ENCODE results near the gene MINPP1. TPM values are rescaled to one million over a fixed set of nuclear protein-coding genes. Genes with fewer than 3 reads are reported as not detected.

MINPP1 gene
- total and polyA plus RNA-seq, 7 donors, result 2.9 to 6.8 (median 4.4) TPM

- ATAC-seq, result no peak
- Histone ChIP-seq H3K36me3 (ENCODE audit: insufficient read depth in 1 of 2, low read depth in 1 of 2) (peaks cover 0 to 74% of the 10 kb centered on the region in 2 donors), H3K27me3 (ENCODE audit: insufficient read depth in 3 of 3, low read length in 2 of 3) (no peaks in the 10 kb centered on the region), H3K27ac (no peak overlapping the region), H3K4me3 (no peak overlapping the region), H3K4me1 (peaks cover 16% of the 10 kb centered on the region), H3K9me3 (no peaks in the 10 kb centered on the region)
- 86 to 92% (median 89%) methylated on average over 3 of the region's 3 CpGs for WGBS, 3 donors
- no peak for DNase-seq
- no peak for TF ChIP-seq CTCF (IDR thresholded peaks at IDR 0.05)
- intact Hi-C loops (cut with DNase I), result no loop called here
Measured at GRCh38 chr10:87510025-87510424, 5.3 kb downstream of the MINPP1 start.

DNA sequence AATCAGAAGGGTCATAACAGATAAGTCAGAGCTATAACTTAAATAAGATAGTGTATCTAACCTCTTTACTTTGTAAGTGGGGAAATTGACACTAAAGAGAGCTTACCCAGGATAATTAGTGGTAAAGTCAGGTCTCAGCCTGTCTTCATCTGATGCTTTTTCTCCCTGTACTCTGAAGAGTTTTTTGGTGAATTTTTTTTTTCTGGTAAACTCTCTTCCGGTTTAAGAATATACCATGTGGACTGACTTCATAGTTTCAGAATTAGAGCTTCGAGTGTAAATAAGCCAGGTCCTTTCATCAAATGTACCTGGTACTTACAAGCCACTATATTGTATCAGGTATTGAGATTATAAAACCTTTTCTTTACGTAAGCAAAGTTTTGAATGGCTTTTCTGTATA lies 6.8 kb downstream of the MINPP1 start:
- H3K4me1 ChIP-seq, result peaks cover 5% of the 10 kb centered on the region
- no peak for DNase-seq
- ATAC-seq, result no peak
- intact Hi-C loops (cut with DNase I), result no loop called here
- no peaks in the 10 kb centered on the region for H3K27me3 ChIP-seq (ENCODE audit: insufficient read depth in 3 of 3, low read length in 2 of 3)
- H3K36me3 ChIP-seq (ENCODE audit: insufficient read depth in 1 of 2, low read depth in 1 of 2), result peaks cover 0 to 81% of the 10 kb centered on the region in 2 donors
- TF ChIP-seq CTCF (IDR thresholded peaks at IDR 0.05), result no peak
- H3K4me3 ChIP-seq, result no peak overlapping the region
- no peaks in the 10 kb centered on the region for H3K9me3 ChIP-seq
- WGBS, 3 donors, result 95 to 97% (median 96%) methylated on average over 3 of the region's 3 CpGs
- no peak overlapping the region for H3K27ac ChIP-seq

DNA sequence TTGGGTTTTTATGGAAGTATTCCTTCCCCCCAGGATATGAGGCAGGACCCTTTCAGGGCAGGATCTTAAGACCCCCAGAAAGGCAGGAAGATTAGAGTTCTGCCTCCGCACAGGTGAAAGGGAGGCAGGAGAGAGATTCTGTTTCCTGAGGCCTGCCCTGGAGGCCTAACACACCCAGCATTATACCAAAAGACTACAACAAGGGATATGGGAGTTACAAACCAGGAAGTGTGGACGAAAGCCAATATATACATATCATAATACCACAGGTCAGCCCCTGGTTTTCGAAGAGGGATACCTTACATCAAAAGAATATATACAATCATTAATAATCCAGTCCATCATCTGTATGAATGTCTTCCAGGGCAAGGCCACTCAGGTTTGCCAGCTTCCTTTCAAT lies 14.2 kb downstream of the MINPP1 start:
- intact Hi-C loops (cut with DNase I), result no loop called here
- Histone ChIP-seq H3K9me3 (no peaks in the 10 kb centered on the region), H3K4me3 (no peak overlapping the region), H3K27me3 (ENCODE audit: insufficient read depth in 3 of 3, low read length in 2 of 3) (no peaks in the 10 kb centered on the region), H3K36me3 (ENCODE audit: insufficient read depth in 1 of 2, low read depth in 1 of 2) (peaks cover 0 to 52% of the 10 kb centered on the region in 2 donors), H3K27ac (no peak overlapping the region), H3K4me1 (peaks cover 3% of the 10 kb centered on the region)
- WGBS, 3 donors, result 93 to 96% (median 95%) methylated on average over 3 of the region's 3 CpGs
- no peak for TF ChIP-seq CTCF (IDR thresholded peaks at IDR 0.05)
- no peak for ATAC-seq
- DNase-seq, result no peak

DNA sequence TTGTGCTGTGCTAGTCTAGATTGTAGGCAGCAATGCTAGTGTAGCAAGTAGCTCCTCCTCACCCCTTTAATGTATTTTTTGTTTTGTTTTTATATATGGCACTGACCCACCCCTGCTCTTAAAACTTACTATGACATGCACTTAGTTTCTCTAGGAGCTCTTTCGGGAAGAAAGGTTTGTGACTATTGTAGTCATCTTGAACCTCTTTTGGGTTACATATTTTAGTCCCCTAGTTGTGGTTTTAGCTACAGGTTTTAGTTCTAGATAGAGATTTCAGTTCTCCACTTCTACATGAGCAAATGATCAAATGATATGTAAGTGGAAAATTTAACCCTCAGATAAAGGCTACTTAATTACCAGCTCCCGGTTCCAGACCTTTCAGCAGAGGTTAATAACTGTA lies 14.9 kb downstream of the MINPP1 start:
- H3K4me3 ChIP-seq, result no peak overlapping the region
- no peak for TF ChIP-seq CTCF (IDR thresholded peaks at IDR 0.05)
- H3K9me3 ChIP-seq, result no peaks in the 10 kb centered on the region
- no peaks in the 10 kb centered on the region for H3K27me3 ChIP-seq (ENCODE audit: insufficient read depth in 3 of 3, low read length in 2 of 3)
- intact Hi-C loops (cut with DNase I), result no loop called here
- no peak overlapping the region for H3K27ac ChIP-seq
- WGBS, 3 donors, result 92 to 96% (median 95%) methylated on average over 2 of the region's 2 CpGs
- H3K4me1 ChIP-seq, result peaks cover 5% of the 10 kb centered on the region
- no peak for ATAC-seq
- peaks cover 0 to 45% of the 10 kb centered on the region in 2 donors for H3K36me3 ChIP-seq (ENCODE audit: insufficient read depth in 1 of 2, low read depth in 1 of 2)
- no peak for DNase-seq

GRCh38 chr10:87523731-87524130 lies 19.0 kb downstream of the MINPP1 start:
- intact Hi-C loops (cut with DNase I), result no loop called here
- no peak overlapping the region for H3K4me3 ChIP-seq
- no peak for DNase-seq
- peaks cover 0 to 19% of the 10 kb centered on the region in 2 donors for H3K36me3 ChIP-seq (ENCODE audit: insufficient read depth in 1 of 2, low read depth in 1 of 2)
- WGBS, 3 donors, result 16 to 22% (median 18%) methylated on average over 2 of the region's 2 CpGs
- no peaks in the 10 kb centered on the region for H3K9me3 ChIP-seq
- TF ChIP-seq CTCF (IDR thresholded peaks at IDR 0.05), result no peak
- no peaks in the 10 kb centered on the region for H3K27me3 ChIP-seq (ENCODE audit: insufficient read depth in 3 of 3, low read length in 2 of 3)
- peak; percentile 43 to 74 (median 69) for ATAC-seq
- H3K27ac ChIP-seq, result peak overlapping the region; percentile 1
- H3K4me1 ChIP-seq, result peaks cover 5% of the 10 kb centered on the region
